NCI-H2081 (cell line): ENCODE results near the gene WWOX.

ENCODE experiments used
- DNase-seq, 2 experiments: peaks; one replicate each; lab custom pipeline; 2025; lab: John Stamatoyannopoulos, UW

WWOX gene

GRCh38 chr16:79175286-79176057 lies 1076.0 kb downstream of the WWOX start:
- DNase-seq, result no peak

- no peak for DNase-seq
Observed at GRCh38 chr16:79177018-79177417, 1077.6 kb downstream of the WWOX start.

GRCh38 chr16:79181419-79181818 lies 1082.0 kb downstream of the WWOX start:
- DNase-seq, result no peak

- no peak for DNase-seq
Observed at GRCh38 chr16:79182616-79183015, 1083.2 kb downstream of the WWOX start.

GRCh38 chr16:79183571-79183970 lies 1084.1 kb downstream of the WWOX start:
- no peak for DNase-seq

GRCh38 chr16:79184464-79185030 lies 1085.1 kb downstream of the WWOX start:
- no peak for DNase-seq

GRCh38 chr16:79185711-79186110 lies 1086.3 kb downstream of the WWOX start:
- DNase-seq, result no peak

- no peak for DNase-seq
Observed at GRCh38 chr16:79186196-79186595, 1086.7 kb downstream of the WWOX start.

GRCh38 chr16:79188115-79188738 lies 1088.8 kb downstream of the WWOX start:
- no peak for DNase-seq

- peak; percentile 56 to 83 for DNase-seq
Observed at GRCh38 chr16:79188739-79189122, 1089.3 kb downstream of the WWOX start.

GRCh38 chr16:79190542-79190941 lies 1091.1 kb downstream of the WWOX start:
- DNase-seq, result peak in 1 of 2 experiments; percentile 11

- no peak for DNase-seq
Observed at GRCh38 chr16:79191933-79192332, 1092.5 kb downstream of the WWOX start.

- no peak for DNase-seq
Observed at GRCh38 chr16:79192904-79193303, 1093.5 kb downstream of the WWOX start.

GRCh38 chr16:79194291-79194690 lies 1094.8 kb downstream of the WWOX start:
- DNase-seq, result no peak

GRCh38 chr16:79195938-79196337 lies 1096.5 kb downstream of the WWOX start:
- no peak for DNase-seq

- DNase-seq, result no peak
Observed at GRCh38 chr16:79201436-79201835, 1102.0 kb downstream of the WWOX start.

GRCh38 chr16:79202977-79203376 lies 1103.5 kb downstream of the WWOX start:
- DNase-seq, result no peak

- DNase-seq, result no peak
Observed at GRCh38 chr16:79204486-79204885, 1105.0 kb downstream of the WWOX start.

GRCh38 chr16:79206889-79207288 lies 1107.4 kb downstream of the WWOX start:
- DNase-seq, result no peak

- DNase-seq, result no peak
Observed at GRCh38 chr16:79209308-79209707, 1109.9 kb downstream of the WWOX start.

- no peak for DNase-seq
Observed at GRCh38 chr16:79210607-79211006, 1111.2 kb downstream of the WWOX start.

GRCh38 chr16:79211586-79211985 lies 1112.1 kb downstream of the WWOX start:
- no peak for DNase-seq

- DNase-seq, result no peak
Observed at GRCh38 chr16:79212114-79212791, 1112.8 kb downstream of the WWOX start.
